ENCODE data around the gene C5AR1. TPM values are rescaled to one million over a fixed set of nuclear protein-coding genes. Genes with fewer than 3 reads are reported as not detected.
A peak's percentile ranks its signal among the peaks of the same experiment; 100 is the strongest.

C5AR1 gene
- total and polyA plus RNA-seq, 9 of the 15 experiments (the other 6 are each of a cell fraction or from before 2014, with no cell fraction given) = 0.06 to 1.6 (median 0.28) TPM; not detected in 3

GRCh38 chr19:47274071-47274890, 35.4 kb upstream of the C5AR1 start, which contains the start of gene INAFM1:
Gene INAFM1, plus strand, starts transcription at chr19:47274885. Its CDS starts 35 bp downstream, at chr19:47274920.
- no peaks in the 10 kb centered on the region for H4K20me1 ChIP-seq (replicated peaks; ENCODE audit: control insufficient read depth, insufficient read depth, low read length)
- peaks cover 35 to 69% of the 10 kb centered on the region in 2 experiments for H3K4me1 ChIP-seq (replicated peaks in 1 of 2; ENCODE audit: control insufficient read depth in 2 of 2, insufficient read depth in 2 of 2, low read length in 2 of 2)
- CTCF ChIA-PET (ENCODE audit: low intra/inter-chr PET ratio) = interaction anchor here (1.0 kb wide), 1 partner anchor 22 kb away, joined by 3 read pairs; no protein-coding TSS in a partner anchor
- no TSS peak for BruUV-seq (replicated peaks)
- intact Hi-C loops (cut with micrococcal nuclease) = loop anchor here (1.0 kb wide), 1 partner anchor 17 kb away; no protein-coding TSS in a partner anchor
- DNase-seq (ENCODE audit: extremely low read depth in 1 of 4, low spot score in 3 of 4) (peak; percentile 87 to 94 (median 92)), FAIRE-seq (no peak), ATAC-seq (peak; percentile 81)
- peak within 1 kb of the TSS; percentile 95 for H3K27ac ChIP-seq (ENCODE audit: extremely low read depth, low read depth, low read length)
- H3K27me3 ChIP-seq (ENCODE audit: control insufficient read depth in 2 of 2, insufficient read depth in 2 of 2, low read length in 2 of 2) = no peaks in the 10 kb centered on the region
- peak within 1 kb of the TSS; percentile 93 for H3K4me2 ChIP-seq (ENCODE audit: insufficient read depth, low read length)
- H3K36me3 ChIP-seq (ENCODE audit: control insufficient read depth, insufficient read depth, low read length) = peaks cover 26% of the 10 kb centered on the region; the same call in 1 of the 3 replicates
- H3K9ac ChIP-seq (ENCODE audit: insufficient read depth in 1 of 2, low read depth in 2 of 2, low read length in 2 of 2) = peak within 1 kb of the TSS; percentile 86 to 99
- peak within 1 kb of the TSS; percentile 74 for H3K4me3 ChIP-seq
- no peaks in the 10 kb centered on the region for H3K9me3 ChIP-seq (replicated peaks; ENCODE audit: control insufficient read depth, insufficient read depth, low read depth, low read length)
- peaks cover 20% of the 10 kb centered on the region for H3K79me2 ChIP-seq (ENCODE audit: control insufficient read depth, insufficient read depth, low read length)
- in situ Hi-C loops (cut with MboI) = no loop called here
- H3K9me1 ChIP-seq (ENCODE audit: control insufficient read depth, insufficient read depth, low read length) = no peaks in the 10 kb centered on the region
- POLR2A ChIA-PET = interaction anchor here (0.5 to 3.2 kb wide), 19 partner anchors 11 to 157 kb away, joined by 3 to 25 read pairs (median 3); partner anchors contain the start of genes CCDC9 and DHX34
- WGBS (ENCODE audit: insufficient coverage, low coverage, missing lambda C conversion rate) = under 1% methylated on average over 30 of the region's 72 CpGs
- peak within 1 kb of the TSS; percentile 91 for H2AFZ ChIP-seq (ENCODE audit: low read depth, low read length)
- TF ChIP-seq XRCC3 (IDR thresholded peaks at IDR 0.05) (no peak), PTRF (tag; IDR thresholded peaks at IDR 0.05) (no peak), ZNF184 (CRISPR knock-in tag; IDR thresholded peaks at IDR 0.05) (no peak), SOX6 (IDR thresholded peaks at IDR 0.05) (no peak), MCM3 (IDR thresholded peaks at IDR 0.05) (no peak), RBBP5 (IDR thresholded peaks at IDR 0.05; ENCODE audit: borderline replicate concordance, insufficient read depth, low read length, poor library complexity, severe bottlenecking) (no peak), SMARCC2 (IDR thresholded peaks at IDR 0.05; ENCODE audit: low read depth) (no peak), TAF1 (IDR thresholded peaks at IDR 0.05; ENCODE audit: control insufficient read depth, extremely low read depth, insufficient read depth, low read length, severe bottlenecking) (peak; percentile 50), ARNT (IDR thresholded peaks at IDR 0.05) (no peak), CBX3 (IDR thresholded peaks at IDR 0.05; ENCODE audit: borderline replicate concordance in 1 of 2, low read length in 2 of 2) (no peak; a peak in 1 of 3 replicates), HMGN3 (IDR thresholded peaks at IDR 0.05; ENCODE audit: borderline replicate concordance, extremely low read depth, insufficient read length, low read depth, low read length) (peak; percentile 60), GATAD2A (IDR thresholded peaks at IDR 0.05) (no peak), TFAM (CRISPR knock-in tag; conservative IDR thresholded peaks at IDR 0.05) (no peak), ZNF518B (CRISPR knock-in tag; IDR thresholded peaks at IDR 0.05) (no peak), SRF (CRISPR knock-in tag; IDR thresholded peaks at IDR 0.05) (no peak), XRCC5 (IDR thresholded peaks at IDR 0.05; ENCODE audit: low read depth, low read length) (no peak), THRAP3 (IDR thresholded peaks at IDR 0.05; ENCODE audit: borderline replicate concordance) (no peak), ZNF239 (CRISPR knock-in tag; IDR thresholded peaks at IDR 0.05) (no peak), ETS2 (tag; IDR thresholded peaks at IDR 0.05; ENCODE audit: borderline replicate concordance, poor library complexity, severe bottlenecking) (no peak), FOXJ3 (CRISPR knock-in tag; IDR thresholded peaks at IDR 0.05) (no peak)

Data from K562 (cell line).